HG03066 (cell line): ENCODE data around the gene SVIL.
"Not testable (repeated sequence)": the region's sequence is repeated elsewhere in the genome, so short reads cannot be mapped to it uniquely, and the experiment has no call there.

Experiments
- ATAC-seq: cut with Tn5 transposase; IDR thresholded peaks from one replicate; pipeline ENCODE4 v1.9.1; 2021; ENCODE audit warnings: low read depth; ENCODE audit not compliant: unreplicated experiment

The SVIL gene

GRCh38 chr10:29472301-29473086, 162.3 kb downstream of the SVIL start:
- no peak for ATAC-seq

- ATAC-seq, result no peak
Observed at GRCh38 chr10:29471544-29471859, 163.3 kb downstream of the SVIL start.

DNA sequence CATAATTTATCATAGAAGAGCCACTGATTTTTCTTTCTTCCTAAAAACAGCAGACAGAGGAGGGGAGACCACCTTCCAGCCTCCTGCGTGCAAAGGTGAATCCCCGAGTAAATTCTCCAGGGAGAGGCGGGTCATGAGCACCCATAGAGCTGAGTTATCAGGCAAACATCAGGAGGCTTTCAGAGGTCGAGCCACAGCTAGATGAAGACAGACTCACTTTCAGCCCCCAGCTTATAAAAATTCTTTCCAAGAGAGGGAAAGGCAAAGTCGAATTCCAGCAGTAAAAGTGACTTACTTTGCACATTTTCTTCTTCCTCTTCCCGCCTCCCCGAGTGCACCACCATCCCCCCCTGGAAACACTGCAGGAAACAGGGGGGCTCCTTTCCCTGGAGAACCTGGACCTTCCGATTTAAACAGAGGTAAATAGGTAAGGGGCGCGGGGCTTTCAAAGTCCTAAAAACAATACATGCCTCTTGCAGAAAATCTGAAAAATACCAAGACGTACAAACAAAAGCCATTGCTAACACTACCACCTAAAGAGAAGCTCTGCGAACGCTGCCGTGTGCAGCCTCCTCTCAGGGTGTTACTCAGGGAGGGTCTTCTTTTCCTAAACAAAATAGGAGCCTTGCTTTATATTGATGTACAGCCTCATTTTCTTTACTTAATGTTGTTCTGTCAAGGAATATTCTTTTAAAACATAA, 163.8 kb downstream of the SVIL start:
- ATAC-seq, result no peak

DNA sequence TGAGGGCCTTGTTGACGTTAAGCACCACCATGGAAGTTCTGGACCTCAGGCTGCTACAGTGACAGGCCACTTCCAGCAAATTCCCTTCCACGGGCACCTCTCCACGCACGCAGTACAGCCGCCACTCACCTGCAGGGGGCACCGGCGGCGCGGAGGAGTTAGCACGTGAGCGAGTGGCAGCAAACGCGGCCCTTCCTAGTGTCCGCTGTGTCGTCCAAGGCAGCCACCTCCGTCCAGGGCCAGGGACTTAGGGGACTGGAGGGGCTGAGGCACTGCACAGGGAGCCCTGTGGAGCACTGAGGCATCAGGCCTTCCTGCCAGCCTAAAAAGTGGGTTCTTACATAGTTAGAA, 164.4 kb downstream of the SVIL start:
- no peak for ATAC-seq

- ATAC-seq, result no peak
Observed at GRCh38 chr10:29469481-29470354, 165.1 kb downstream of the SVIL start.

- no peak for ATAC-seq
Observed at GRCh38 chr10:29465384-29465783, 169.4 kb downstream of the SVIL start.

DNA sequence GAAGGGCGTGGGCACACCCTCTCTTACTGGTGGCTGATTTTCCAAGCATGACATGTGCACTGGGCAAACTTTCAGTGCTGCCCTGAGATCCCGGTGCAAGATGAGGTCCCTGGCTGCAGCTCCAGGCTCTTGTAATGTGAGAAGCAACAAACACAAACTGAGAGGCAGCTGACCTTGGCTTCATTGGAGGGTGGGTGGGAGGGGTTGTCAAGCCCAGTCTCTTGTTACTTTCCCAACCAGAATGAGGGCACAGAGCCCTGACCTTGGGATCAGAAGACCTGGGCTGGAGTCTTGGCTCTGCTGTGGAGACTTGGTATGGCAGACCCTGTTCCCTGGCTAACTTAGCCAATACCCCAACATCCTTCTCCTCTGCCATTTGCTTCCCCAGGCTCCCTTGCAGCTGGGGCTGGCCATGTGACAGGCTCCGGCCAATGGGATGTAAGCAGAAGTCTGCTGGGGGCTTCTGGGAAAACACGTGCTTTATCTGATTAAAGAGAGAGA, 170.1 kb downstream of the SVIL start:
- not testable (repeated sequence) for ATAC-seq

GRCh38 chr10:29461042-29461441, 173.7 kb downstream of the SVIL start:
- no peak for ATAC-seq

DNA sequence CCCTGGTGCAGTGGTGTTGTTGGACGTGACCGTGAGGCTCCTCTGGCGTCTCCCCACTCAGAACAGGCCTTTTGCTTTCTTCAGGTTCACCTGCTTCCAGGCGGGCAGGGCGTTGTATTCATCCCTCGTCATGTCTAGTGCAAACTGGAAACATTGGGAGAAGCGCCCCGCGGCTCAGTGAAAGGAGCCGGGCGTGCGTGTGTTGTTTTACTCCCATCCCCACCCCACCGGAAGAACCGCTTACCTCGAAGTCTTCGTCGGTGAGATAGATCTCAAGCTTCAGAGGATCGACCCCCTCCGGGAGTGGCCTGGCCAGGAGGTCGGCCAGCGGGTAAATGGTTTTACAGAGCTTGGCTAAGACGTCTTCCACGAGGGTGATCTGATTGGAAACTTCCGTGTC, 176.6 kb downstream of the SVIL start:
- not testable (repeated sequence) for ATAC-seq

- ATAC-seq, result no peak
Observed at GRCh38 chr10:29455095-29455494, 179.7 kb downstream of the SVIL start.

- ATAC-seq, result no peak
Observed at GRCh38 chr10:29454250-29454649, 180.5 kb downstream of the SVIL start.

DNA sequence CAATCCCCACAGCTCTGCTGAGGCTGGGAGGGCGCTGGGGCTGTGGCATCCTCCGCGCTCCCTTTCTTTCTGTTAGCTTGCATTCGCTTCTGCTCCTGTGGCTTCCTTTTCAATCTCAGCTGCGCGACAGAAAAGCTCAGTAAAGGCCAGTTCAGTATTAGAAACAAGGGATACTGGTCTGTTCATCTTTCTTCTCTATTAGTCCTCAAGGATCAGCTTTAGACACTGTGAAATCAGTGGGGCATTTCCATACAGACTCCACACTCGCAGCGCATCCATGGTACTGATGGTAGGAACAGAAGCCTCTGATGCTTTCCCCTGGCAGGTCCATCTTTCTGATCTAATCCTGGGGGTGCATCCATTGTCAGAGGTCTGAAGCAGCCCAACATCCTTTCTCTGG, 182.2 kb downstream of the SVIL start:
- ATAC-seq, result no peak

DNA sequence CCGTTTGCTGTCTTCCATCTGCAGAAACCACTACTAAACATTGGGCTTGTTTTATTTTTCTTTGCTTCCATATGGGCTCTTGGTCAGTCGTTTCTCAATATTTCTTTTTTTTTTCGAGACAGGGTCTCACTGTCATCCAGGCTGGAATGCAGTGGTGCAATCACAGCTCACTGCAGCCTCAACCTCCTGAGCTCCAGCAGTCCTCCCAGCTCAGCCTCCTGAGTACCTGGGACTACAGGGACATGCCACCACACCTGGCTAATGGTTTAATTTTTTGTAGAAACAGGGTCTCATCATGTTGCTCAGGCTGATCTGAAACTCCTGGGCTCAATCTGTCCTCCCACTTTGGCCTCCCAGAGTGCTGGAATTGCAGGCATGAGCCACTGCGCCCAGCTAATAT, 182.8 kb downstream of the SVIL start:
- ATAC-seq, result no peak

GRCh38 chr10:29450405-29450804, 184.4 kb downstream of the SVIL start:
- no peak for ATAC-seq

DNA sequence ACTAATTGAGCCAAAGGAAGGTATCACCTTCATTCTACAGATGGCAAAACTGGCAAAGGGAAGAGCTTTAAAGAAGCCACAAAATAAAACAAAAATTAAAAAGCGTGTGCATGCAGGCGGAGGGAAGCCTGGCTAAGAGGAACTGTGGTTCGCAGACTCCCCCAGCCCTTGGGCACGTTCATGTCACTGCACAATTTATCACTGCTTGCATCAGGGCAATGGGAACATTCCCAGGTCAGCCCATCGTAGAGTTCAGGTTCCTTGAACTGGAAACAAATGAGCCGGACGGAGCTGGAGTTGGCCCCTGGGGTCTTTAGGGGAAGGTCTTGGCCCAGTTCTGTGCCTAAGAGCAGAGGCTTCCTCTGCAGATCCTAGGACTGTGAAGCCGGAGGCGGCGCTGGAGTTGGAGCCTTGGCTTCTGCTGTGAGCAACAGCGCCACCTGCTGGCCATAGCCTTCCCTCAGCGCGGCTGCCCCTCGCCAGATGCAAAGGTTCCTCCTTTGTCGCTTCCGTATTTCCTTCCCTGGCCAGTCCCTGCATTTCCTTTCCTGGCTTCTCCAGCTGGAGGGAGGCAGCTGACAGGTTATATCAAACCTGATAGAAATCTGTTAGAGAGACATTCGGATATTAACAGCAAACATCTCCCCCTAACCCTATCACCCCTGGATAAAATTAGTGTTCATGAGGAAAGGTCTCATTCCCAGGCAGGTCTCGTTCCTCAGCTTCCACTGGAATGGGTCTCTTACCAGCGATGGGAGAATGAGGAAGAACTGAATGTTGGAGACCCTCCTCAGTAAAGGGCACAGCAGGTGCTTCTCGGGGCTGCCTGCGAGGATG, 185.8 kb downstream of the SVIL start:
- ATAC-seq, result not testable (repeated sequence)

DNA sequence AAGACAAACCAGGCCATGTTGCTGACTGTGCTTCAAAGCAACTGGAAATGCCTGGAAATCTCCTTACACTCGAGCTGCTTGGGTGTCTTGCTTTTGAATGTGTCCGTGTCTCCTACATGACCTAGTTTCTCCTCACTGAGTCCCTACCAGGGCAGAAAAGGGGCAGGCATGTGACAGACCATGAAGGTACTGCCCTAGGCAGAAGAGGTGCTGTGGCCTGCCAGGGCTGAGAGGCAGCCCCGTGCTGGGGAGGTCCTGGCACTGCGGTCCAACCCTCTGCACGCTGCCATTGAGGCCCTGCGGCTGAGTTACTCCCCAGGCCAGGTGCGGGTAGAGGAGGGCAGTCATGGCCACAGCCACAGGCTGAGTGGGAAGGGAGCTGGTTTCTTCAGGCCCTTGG, 186.6 kb downstream of the SVIL start:
- ATAC-seq, result no peak

GRCh38 chr10:29446327-29446726, 188.4 kb downstream of the SVIL start:
- no peak for ATAC-seq

DNA sequence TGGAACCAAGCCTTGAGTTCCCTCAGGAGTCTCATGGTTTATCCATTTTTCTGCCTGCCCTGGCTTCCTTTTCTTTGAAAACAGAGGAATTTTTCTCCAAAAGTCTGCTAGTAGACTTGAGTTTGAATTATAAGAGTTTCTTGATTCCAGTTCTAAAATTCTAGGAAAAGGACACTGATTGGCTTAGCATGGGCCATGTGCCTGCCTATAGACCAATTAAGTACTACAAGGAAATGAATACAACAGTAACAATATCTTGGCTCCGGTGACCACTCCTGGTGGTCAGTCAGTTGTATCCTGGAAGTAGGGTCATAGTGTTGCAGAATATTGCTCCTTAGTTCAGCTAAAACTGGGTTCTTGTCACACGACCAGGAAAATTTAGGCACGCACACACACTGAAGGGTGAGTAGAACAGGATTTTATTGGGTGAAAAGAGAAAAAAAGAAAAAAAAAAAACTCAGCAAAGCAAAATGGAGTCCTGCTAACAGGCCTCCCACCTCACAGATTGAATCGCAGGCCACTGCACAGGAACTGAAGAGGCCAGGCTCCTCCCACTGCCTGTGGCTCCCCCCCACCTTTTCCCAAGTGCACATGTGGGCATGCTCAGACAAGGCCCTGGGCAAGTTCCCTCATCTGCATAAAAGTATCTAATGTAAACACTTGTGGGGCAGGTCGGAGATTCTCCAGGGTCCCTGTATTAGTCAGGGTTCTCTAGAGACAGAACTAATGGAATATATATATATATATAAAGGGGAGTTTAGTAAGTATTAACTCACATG, 190.8 kb downstream of the SVIL start:
- no peak for ATAC-seq

GRCh38 chr10:29440981-29441380, 193.8 kb downstream of the SVIL start:
- no peak for ATAC-seq

- not testable (repeated sequence) for ATAC-seq
Observed at GRCh38 chr10:29439005-29439404, 195.8 kb downstream of the SVIL start.
